Measurements from ENCODE around the gene EPB41L2. TPM values are rescaled to one million over a fixed set of nuclear protein-coding genes. Genes with fewer than 3 reads are reported as not detected.
A peak's percentile ranks its signal among the peaks of the same experiment; 100 is the strongest.

EPB41L2 gene
- total RNA-seq, 1 experiment from 2014 or later = 74.8 TPM

DNA sequence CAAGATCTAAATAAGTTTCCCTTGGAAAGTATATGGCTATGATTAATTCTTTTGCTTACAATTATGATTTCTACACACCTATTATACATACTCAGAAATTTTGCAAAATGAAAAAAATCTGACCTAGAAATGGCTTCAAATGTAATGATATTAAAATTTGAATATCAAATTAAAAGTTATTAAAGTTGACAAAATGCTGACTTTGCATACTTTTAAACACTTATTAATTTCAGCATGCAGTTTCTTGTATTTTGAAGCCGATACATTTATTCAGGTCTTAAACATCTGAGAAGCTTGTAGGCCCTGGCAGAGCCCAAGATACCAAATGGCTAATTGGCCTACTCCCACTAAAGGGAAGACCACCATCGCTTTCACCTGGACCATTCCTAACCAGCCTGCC, 176.1 kb downstream of the EPB41L2 start:
- H2AFZ ChIP-seq (ENCODE audit: low read depth, low read length, poor library complexity, severe bottlenecking) = no peak overlapping the region
- no peak overlapping the region for H3K4me3 ChIP-seq (replicated peaks in 1 of 2; ENCODE audit: low read depth in 1 of 2, low read length in 2 of 2)
- no peaks in the 10 kb centered on the region for H3K4me1 ChIP-seq (ENCODE audit: control insufficient read depth in 1 of 2, insufficient read depth in 2 of 2, low read length in 2 of 2)
- ChIA-PET CTCF (interaction anchor here (6.5 kb wide), 1 partner anchor 230 kb away, joined by 123 read pairs; no protein-coding TSS in a partner anchor), POLR2A (no interaction called here), RAD21 (ENCODE audit: low non-redundant PET in 1 of 2, low total read pairs in 2 of 2, uncharacterized antibody in 2 of 2, unreplicated experiment in 2 of 2) (no interaction called here)
- H3K9ac ChIP-seq (ENCODE audit: low read length) = no peak overlapping the region
- no peak for DNase-seq (ENCODE audit: low read depth, low spot score)
- BruUV-seq (replicated peaks) = no TSS peak
- H3K36me3 ChIP-seq (ENCODE audit: control insufficient read depth in 1 of 2, insufficient read depth in 2 of 2, low read length in 2 of 2) = peaks cover 0 to 7% of the 10 kb centered on the region in 2 experiments; a peak in 1 of 4 replicates
- H4K20me1 ChIP-seq (ENCODE audit: insufficient read depth) = no peaks in the 10 kb centered on the region
- H3K9me2 ChIP-seq (ENCODE audit: insufficient read depth) = no peaks in the 10 kb centered on the region
- no peak overlapping the region for H3K27ac ChIP-seq (ENCODE audit: low read depth, low read length)
- intact Hi-C loops (cut with micrococcal nuclease) = loop anchor here (5.0 kb wide), 1 partner anchor 630 kb away; no protein-coding TSS in a partner anchor
- H3K9me3 ChIP-seq (ENCODE audit: control insufficient read depth in 1 of 2, insufficient read depth in 1 of 2, low read depth in 1 of 2, low read length in 2 of 2) = no peaks in the 10 kb centered on the region
- no peaks in the 10 kb centered on the region for H3K79me2 ChIP-seq (ENCODE audit: insufficient read depth, low read length)
- ATAC-seq = no peak
- TF ChIP-seq POLR2AphosphoS5 (IDR thresholded peaks at IDR 0.05; ENCODE audit: low read depth, low read length) (no peak), EGR1 (IDR thresholded peaks at IDR 0.05; ENCODE audit: low read depth) (no peak), FOSL1 (IDR thresholded peaks at IDR 0.05; ENCODE audit: low read depth) (no peak)
- TF ChIP-seq, protein P1, sequence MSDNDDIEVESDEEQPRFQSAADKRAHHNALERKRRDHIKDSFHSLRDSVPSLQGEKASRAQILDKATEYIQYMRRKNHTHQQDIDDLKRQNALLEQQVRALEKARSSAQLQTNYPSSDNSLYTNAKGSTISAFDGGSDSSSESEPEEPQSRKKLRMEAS (IDR thresholded peaks at IDR 0.05) = no peak
- H3K27me3 ChIP-seq (ENCODE audit: insufficient read depth, low read length) = no peaks in the 10 kb centered on the region
- H3K4me2 ChIP-seq (ENCODE audit: low read length) = no peak overlapping the region

DNA sequence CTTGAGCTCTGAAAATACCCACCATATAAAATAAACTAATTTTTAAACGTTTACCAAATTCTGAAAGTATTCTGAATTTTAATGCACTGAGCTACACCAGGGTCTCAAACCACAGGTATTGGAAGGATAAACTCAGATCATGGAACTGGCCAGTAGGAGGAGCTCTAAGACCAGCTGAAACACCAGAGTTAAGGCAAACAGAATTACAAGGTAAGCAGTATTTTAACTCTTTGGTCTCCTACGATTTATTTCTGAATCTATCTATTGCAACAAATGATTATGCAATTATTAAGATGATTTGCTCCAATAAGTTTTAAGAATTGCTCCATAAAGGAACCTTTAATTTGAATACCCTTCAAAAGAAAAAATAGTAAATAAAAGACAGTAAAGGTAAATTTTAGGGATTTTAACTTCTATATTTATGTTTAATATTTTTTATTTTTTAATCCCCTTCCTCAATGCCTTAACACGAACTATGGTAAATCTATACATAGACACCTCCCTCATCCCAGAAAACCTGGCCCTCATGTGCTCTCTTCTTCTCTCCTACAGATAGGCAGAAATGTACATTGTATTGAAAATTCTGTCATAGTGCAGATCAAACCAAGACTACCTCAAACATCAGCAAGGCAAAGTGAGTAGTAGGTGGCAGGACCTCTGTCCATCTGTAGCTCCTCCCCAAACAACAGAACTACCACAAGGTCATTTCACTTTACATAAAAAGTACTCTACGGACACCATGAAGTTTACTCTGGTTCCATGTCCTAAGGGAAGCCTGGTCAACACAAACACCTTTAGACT, 177.5 kb downstream of the EPB41L2 start:
- BruUV-seq (replicated peaks) = no TSS peak
- no peaks in the 10 kb centered on the region for H3K9me3 ChIP-seq (ENCODE audit: control insufficient read depth in 1 of 2, insufficient read depth in 1 of 2, low read depth in 1 of 2, low read length in 2 of 2)
- TF ChIP-seq RAD21 (IDR thresholded peaks at IDR 0.05; ENCODE audit: low read depth) (peak; percentile 96), CBX3 (IDR thresholded peaks at IDR 0.05; ENCODE audit: low read depth) (no peak), CTCF (IDR thresholded peaks at IDR 0.05 in 2 of 3, conservative IDR thresholded peaks at IDR 0.05 in 1 of 3; ENCODE audit: borderline replicate concordance in 1 of 3, insufficient read depth in 1 of 3, low read depth in 2 of 3, low read length in 2 of 3) (peak; percentile 74 to 90 (median 84))
- H3K27me3 ChIP-seq (ENCODE audit: insufficient read depth, low read length) = no peaks in the 10 kb centered on the region
- H2AFZ ChIP-seq (ENCODE audit: low read depth, low read length, poor library complexity, severe bottlenecking) = no peak overlapping the region
- H3K9ac ChIP-seq (ENCODE audit: low read length) = no peak overlapping the region
- H3K4me1 ChIP-seq (ENCODE audit: control insufficient read depth in 1 of 2, insufficient read depth in 2 of 2, low read length in 2 of 2) = no peaks in the 10 kb centered on the region
- intact Hi-C loops (cut with micrococcal nuclease) = loop anchor here (1.0 to 5.0 kb wide), 4 partner anchors 231 to 743 kb away; partner anchors contain the start of gene MED23
- ChIA-PET POLR2A (interaction anchor here (1.8 kb wide), 1 partner anchor 231 kb away, joined by 8 read pairs; no protein-coding TSS in a partner anchor), CTCF (interaction anchor here (0.8 to 6.5 kb wide), 16 partner anchors 8 to 1024 kb away, joined by 3 to 123 read pairs (median 6); partner anchors contain the start of gene MED23), RAD21 (ENCODE audit: low non-redundant PET in 1 of 2, low total read pairs in 2 of 2, uncharacterized antibody in 2 of 2, unreplicated experiment in 2 of 2) (interaction anchor here (0.6 to 1.5 kb wide), 5 partner anchors 231 to 711 kb away, joined by 3 to 12 read pairs (median 4); no protein-coding TSS in a partner anchor)
- peaks cover 0 to 7% of the 10 kb centered on the region in 2 experiments; a peak in 1 of 4 replicates for H3K36me3 ChIP-seq (ENCODE audit: control insufficient read depth in 1 of 2, insufficient read depth in 2 of 2, low read length in 2 of 2)
- no peaks in the 10 kb centered on the region for H3K79me2 ChIP-seq (ENCODE audit: insufficient read depth, low read length)
- peak; percentile 95 for ATAC-seq
- no peak overlapping the region for H3K4me3 ChIP-seq (replicated peaks in 1 of 2; ENCODE audit: low read depth in 1 of 2, low read length in 2 of 2)
- H3K4me2 ChIP-seq (ENCODE audit: low read length) = no peak overlapping the region
- peak; percentile 80 for DNase-seq (ENCODE audit: low read depth, low spot score)
- H3K27ac ChIP-seq (ENCODE audit: low read depth, low read length) = no peak overlapping the region
- no peaks in the 10 kb centered on the region for H4K20me1 ChIP-seq (ENCODE audit: insufficient read depth)
- no peaks in the 10 kb centered on the region for H3K9me2 ChIP-seq (ENCODE audit: insufficient read depth)
